ENCODE results near the gene ST6GALNAC1. TPM values are rescaled to one million over a fixed set of nuclear protein-coding genes. Genes with fewer than 3 reads are reported as not detected.

ST6GALNAC1 gene
- total RNA-seq, 1 donor from 2014 or later: 1.3 TPM

DNA sequence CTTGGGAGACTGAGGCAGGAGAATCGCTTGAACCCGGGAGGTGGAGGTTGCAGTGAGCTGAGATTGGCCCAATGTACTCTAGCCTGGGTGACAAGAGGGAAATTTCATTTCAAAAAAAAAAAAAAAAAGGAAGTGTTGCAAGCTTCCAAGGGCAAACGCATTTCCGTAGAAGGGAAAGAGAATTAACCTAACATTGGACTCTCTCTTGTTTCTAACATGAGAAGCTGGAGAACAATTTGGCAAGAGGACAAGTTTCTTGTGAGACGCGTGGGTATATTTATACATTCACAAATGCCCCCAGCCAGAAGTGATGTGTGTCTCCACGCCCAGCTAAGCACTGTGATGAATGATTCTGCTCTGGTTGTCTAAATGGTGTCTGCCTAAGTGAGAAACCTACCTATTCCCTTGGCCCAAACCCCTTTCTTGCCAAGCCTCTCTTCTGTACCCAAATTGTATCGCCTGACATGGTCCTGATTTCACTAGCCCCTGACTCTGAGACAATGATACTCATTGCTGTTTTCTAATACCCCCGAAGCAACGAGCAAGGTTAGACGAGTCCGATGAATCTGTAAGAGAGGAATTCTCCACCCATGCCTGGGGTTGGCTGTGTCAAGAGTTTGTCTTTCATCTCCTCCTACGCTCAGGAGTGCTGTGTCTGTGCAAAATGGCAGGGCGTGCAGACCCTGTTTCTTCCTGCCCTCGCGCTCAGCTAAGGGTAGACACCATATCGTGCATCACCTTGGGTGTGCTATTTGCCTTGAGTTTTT, 43.7 kb downstream of the ST6GALNAC1 start:
- H3K4me3 Mint-ChIP-seq: no peak overlapping the region

DNA sequence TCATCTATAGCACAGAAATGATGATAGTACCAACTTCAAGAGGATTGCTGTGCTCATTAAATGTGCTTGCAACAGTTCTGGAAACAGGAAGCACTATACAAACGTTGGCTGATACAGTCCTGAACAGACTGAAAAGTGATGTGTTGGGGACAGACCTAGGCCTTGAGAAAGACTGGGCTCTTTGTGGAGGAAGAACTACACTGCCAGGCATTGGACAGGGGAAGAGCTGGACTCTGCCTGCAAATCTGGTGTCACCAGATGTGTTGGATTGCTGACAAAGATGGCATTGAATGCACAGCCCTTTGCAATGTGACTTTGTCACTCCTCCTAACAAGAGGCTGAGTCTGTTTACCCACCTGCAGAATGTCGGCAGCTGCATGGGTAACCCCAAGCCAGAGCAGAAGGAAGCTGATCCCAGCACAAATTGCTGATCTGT, 45.5 kb downstream of the ST6GALNAC1 start:
- Mint-ChIP-seq H3K27ac (no peak overlapping the region), H3K27me3 (ENCODE audit: low read depth) (no peaks in the 10 kb centered on the region), H3K4me3 (no peak overlapping the region), H3K36me3 (no peaks in the 10 kb centered on the region), H3K4me1 (peaks cover 15% of the 10 kb centered on the region), H3K9me3 (peaks cover 9% of the 10 kb centered on the region)
- no peak for DNase-seq (ENCODE audit: low spot score in 2 of 2, unreplicated experiment in 2 of 2)
- TF ChIP-seq, protein P1, sequence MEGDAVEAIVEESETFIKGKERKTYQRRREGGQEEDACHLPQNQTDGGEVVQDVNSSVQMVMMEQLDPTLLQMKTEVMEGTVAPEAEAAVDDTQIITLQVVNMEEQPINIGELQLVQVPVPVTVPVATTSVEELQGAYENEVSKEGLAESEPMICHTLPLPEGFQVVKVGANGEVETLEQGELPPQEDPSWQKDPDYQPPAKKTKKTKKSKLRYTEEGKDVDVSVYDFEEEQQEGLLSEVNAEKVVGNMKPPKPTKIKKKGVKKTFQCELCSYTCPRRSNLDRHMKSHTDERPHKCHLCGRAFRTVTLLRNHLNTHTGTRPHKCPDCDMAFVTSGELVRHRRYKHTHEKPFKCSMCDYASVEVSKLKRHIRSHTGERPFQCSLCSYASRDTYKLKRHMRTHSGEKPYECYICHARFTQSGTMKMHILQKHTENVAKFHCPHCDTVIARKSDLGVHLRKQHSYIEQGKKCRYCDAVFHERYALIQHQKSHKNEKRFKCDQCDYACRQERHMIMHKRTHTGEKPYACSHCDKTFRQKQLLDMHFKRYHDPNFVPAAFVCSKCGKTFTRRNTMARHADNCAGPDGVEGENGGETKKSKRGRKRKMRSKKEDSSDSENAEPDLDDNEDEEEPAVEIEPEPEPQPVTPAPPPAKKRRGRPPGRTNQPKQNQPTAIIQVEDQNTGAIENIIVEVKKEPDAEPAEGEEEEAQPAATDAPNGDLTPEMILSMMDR (IDR thresholded peaks at IDR 0.05; ENCODE audit: unreplicated experiment): no peak

More for the DNA sequence above, 43.7 kb downstream of the ST6GALNAC1 start:
- Mint-ChIP-seq H3K27ac (no peak overlapping the region), H3K9me3 (peaks cover 11% of the 10 kb centered on the region), H3K27me3 (ENCODE audit: low read depth) (no peaks in the 10 kb centered on the region), H3K36me3 (no peaks in the 10 kb centered on the region), H3K4me1 (peaks cover 12% of the 10 kb centered on the region)
- TF ChIP-seq, protein P1 (IDR thresholded peaks at IDR 0.05; ENCODE audit: unreplicated experiment): no peak
- DNase-seq (ENCODE audit: low spot score in 2 of 2, unreplicated experiment in 2 of 2): no peak

DNA sequence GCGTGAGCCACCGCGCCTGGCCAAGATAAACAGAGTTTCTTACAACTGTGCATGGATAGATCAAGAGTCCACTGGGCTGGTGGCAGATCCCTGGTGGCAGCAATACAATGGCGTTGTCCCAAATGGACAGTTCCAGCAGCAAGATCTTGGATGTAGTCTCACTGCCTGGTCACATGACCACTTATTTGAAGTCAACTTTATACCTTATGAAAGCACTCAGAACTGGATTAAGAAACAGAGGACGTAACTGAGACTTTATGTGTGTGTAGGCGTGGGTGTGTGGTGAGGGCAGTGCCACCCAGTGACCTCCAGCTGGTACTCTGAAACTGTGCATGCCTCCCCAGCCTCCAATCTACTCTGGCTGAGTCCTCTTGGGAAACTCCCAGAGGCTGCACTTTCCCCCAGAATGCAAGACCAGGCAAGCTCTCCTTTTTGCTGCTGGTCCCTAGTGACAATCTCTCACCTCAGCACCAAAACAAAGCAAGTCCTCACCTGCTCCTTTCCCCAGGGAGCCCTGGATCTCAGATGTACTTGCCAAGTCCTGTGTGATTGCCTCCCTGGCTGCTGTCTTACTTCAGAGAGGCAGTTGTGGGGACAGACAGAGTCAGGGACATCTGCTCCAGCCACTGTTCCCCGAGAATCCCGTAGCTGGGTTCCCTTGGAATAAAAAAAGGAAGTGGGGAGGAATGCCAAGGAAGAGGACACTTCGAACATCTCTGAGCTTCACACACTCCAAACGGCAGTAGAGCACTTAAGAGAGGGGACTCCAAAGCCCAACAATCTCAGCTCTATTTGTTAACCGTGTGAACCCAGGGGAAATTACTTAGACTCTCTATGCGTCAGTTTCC, 46.2 kb downstream of the ST6GALNAC1 start:
- H3K27ac Mint-ChIP-seq: peak overlapping the region; percentile 3
- TF ChIP-seq, protein P1 (IDR thresholded peaks at IDR 0.05; ENCODE audit: unreplicated experiment): no peak
- no peaks in the 10 kb centered on the region for H3K27me3 Mint-ChIP-seq (ENCODE audit: low read depth)
- H3K9me3 Mint-ChIP-seq: peaks cover 4% of the 10 kb centered on the region
- H3K4me3 Mint-ChIP-seq: no peak overlapping the region
- H3K36me3 Mint-ChIP-seq: no peaks in the 10 kb centered on the region
- no peak for DNase-seq (ENCODE audit: low spot score in 2 of 2, unreplicated experiment in 2 of 2)
- peaks cover 15% of the 10 kb centered on the region for H3K4me1 Mint-ChIP-seq

DNA sequence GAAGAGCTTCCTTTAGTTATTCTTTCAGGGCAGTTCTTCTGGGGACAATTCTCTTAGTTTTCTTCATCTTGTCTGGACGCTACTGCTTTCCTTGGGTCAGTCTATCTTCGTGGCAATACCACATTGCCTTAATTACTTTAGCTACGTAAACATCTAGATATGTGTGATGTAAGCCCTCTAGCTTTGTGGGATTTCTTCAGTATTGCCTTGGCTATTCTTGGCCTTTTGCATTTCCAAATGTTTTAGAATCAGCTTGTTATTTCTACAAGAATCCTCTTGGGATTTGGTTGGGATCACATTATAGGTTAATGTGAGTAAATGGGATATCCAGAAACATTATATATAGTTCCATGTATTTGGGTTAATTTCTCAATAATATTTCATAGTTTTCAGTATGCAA, 48.9 kb downstream of the ST6GALNAC1 start:
- TF ChIP-seq, protein P1 (IDR thresholded peaks at IDR 0.05; ENCODE audit: unreplicated experiment): no peak
- peaks cover 3% of the 10 kb centered on the region for H3K4me1 Mint-ChIP-seq
- DNase-seq (ENCODE audit: low spot score in 2 of 2, unreplicated experiment in 2 of 2): no peak
- H3K4me3 Mint-ChIP-seq: no peak overlapping the region
- no peaks in the 10 kb centered on the region for H3K36me3 Mint-ChIP-seq
- no peak overlapping the region for H3K27ac Mint-ChIP-seq
- peaks cover 1% of the 10 kb centered on the region for H3K27me3 Mint-ChIP-seq (ENCODE audit: low read depth)
- H3K9me3 Mint-ChIP-seq: no peaks in the 10 kb centered on the region

DNA sequence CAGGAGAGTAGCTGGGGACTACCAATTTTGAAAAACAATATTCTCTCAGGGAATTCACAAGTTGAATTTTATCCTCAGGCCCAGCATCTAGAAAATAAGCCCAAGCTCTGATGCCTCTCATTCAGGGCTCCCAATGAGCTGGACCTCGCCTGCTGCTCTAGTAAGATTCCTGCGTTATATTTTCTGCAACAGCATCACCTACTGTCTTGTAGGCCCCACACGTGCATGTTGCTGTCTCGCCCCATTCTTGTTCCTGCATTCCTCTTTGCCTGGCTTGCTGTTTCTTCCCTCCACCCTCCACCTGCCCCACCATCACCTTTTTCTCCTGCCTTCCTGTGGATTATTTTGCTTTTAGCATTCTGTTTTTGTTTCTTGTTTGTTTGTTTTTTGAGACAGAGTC, 49.6 kb downstream of the ST6GALNAC1 start:
- Mint-ChIP-seq H3K9me3 (no peaks in the 10 kb centered on the region), H3K4me1 (peaks cover 3% of the 10 kb centered on the region), H3K4me3 (no peak overlapping the region), H3K27me3 (ENCODE audit: low read depth) (peaks cover 7% of the 10 kb centered on the region), H3K36me3 (peaks cover 3% of the 10 kb centered on the region), H3K27ac (no peak overlapping the region)
- TF ChIP-seq, protein P1 (IDR thresholded peaks at IDR 0.05; ENCODE audit: unreplicated experiment): no peak
- DNase-seq (ENCODE audit: low spot score in 2 of 2, unreplicated experiment in 2 of 2): no peak

All from mesothelial cell of epicardium (in vitro differentiated cells).